GM19463 (cell line): ENCODE data around the gene FGFR2.

Experiments
- ATAC-seq: cut with Tn5 transposase; IDR thresholded peaks from one replicate; pipeline ENCODE4 v1.9.1; 2021; ENCODE audit warnings: mild to moderate bottlenecking, moderate library complexity; ENCODE audit not compliant: unreplicated experiment

FGFR2 gene

GRCh38 chr10:121611393-121612159 is 13.3 kb upstream of the FGFR2 start:
- ATAC-seq = no peak

GRCh38 chr10:121610798-121611323 is 12.6 kb upstream of the FGFR2 start:
- no peak for ATAC-seq

- no peak for ATAC-seq
Observed at GRCh38 chr10:121609426-121610380, 11.5 kb upstream of the FGFR2 start.

DNA sequence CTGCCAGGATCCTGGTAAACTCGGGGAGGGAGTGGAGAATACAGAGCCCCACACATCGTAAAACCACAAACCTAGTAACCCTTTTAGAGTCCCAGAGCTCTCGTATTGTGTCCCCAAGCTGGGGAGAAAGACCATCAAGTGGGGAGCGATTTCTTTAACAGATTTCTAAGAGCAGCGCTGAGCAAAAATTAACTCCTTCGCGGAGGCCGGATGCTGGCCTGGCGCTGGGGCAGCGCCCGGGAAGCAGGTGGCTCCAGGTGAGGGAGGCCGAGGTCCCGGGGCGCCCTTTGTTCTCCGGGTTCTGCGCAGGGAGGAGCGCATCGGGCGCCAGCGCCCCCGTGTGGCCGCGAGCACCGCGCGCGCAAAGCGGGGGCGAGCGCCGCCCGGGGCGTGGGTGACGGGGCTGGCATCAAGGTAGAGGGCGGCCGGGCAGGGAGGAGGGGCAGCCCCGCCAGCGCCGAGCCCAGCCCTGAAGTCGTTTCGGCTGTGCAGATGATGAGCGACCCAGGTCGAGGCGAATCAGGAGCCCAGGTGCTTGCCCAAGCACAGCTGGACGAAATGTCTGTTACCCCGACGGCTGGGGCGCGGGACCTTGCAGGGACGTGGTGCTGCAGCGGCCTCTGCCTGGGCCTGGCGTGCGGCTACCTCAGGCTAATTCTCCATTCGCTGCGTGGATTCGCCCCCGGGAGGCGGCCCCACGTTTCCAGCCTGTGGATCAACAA is 10.4 kb upstream of the FGFR2 start:
- ATAC-seq = peak; percentile 84

- ATAC-seq = no peak
Observed at GRCh38 chr10:121607310-121608055, 9.2 kb upstream of the FGFR2 start.

DNA sequence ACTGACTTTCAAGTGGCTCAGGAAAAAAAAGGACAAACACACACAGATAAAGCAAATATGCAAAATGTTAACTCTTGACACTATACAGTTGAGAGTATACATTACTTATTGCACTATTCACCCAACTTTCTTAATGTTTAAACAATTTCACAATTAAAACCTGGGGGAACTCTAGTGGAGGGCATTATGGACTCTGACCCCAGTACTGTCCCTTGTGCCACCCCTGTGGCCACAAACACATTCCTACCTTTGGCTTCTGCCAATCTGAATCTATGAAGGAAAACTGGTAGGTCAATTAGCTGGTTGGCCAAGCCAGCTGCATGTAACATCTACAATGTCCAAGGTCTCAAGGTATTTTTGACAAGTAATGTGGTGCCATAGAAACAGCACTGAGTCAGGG is 7.5 kb upstream of the FGFR2 start:
- no peak for ATAC-seq

DNA sequence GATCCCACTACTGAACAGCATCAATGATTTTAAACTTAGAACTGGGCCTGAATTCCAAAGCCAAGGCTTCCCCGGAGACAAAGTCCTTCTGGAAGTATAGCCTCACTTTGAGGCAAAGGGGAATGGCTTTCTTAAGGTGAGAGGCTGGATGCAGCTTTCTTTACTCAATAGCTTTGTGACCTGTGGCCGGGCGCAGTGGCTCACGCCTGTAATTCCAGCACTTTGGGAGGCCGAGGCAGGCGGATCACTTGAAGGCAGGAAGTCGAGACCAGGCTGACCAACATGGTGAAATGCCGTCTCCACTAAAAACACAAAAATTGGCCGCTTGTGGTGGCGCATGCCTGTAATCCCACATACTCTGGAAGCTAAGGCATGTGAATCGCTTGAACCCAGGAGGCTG is 3.2 kb upstream of the FGFR2 start:
- no peak for ATAC-seq

DNA sequence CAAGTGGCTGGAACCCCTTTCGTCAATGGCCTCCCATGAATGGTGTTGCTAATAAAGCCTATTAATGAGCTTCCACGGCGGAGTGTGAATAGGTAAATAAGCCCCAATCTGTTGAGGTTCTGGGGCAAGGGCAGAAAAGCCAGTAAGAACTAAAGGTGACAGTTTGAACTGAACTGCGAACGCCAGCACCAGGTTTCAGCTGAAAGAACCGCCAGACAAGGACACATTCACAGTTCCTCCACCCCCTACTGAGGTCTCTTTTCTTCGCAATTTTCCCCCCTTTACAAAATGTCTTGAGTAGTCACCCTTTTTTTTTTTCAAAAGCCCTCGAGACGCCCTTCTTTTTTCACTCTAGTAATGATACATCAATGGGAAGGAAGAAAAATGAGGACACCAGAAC is 2.4 kb upstream of the FGFR2 start:
- ATAC-seq = no peak

GRCh38 chr10:121599947-121600346 is 1.7 kb upstream of the FGFR2 start:
- ATAC-seq = no peak

GRCh38 chr10:121597504-121598262 is 561 bp downstream of the FGFR2 start:
- ATAC-seq = no peak

DNA sequence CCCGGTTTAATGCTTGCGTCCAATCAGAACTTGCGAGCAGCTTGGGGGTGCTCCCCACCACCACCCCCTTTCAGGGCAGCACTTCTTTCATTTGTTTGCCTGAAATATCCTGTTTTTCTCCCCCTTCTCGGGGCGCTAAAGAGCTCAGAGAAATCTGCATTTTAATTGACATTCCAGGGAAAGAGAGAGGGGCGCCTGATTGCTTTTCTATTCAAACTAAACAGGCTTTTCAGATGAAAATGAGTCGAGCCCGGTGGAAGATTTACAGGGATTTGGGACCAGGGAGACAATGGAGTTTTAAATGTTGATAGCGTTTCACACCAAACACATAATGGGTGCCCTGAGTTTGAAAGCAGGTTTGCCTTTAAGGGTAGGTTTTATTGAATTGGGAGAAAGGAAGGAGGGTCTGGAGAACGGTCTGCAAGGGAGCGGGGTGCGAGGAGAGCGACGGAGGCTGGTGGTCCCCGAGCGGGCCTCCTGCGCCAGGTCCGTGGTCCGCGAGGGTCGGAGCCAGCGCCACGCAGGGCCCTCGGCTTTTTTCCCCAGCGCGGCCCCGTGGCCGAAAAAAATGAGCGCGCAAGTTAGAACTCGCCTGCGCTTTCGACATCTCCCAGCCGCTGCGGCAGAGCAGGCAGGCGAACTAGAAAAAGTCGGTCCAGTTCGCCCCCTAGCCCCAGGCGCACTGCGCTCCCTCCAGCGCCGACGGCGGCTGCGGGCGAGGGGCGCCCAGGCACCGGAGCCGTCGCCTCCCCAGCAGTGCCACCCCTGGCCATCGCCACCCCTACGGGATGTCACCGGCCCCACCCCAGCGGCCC is 1.3 kb downstream of the FGFR2 start:
- ATAC-seq = no peak

GRCh38 chr10:121595806-121596688 is 2.2 kb downstream of the FGFR2 start:
- no peak for ATAC-seq

DNA sequence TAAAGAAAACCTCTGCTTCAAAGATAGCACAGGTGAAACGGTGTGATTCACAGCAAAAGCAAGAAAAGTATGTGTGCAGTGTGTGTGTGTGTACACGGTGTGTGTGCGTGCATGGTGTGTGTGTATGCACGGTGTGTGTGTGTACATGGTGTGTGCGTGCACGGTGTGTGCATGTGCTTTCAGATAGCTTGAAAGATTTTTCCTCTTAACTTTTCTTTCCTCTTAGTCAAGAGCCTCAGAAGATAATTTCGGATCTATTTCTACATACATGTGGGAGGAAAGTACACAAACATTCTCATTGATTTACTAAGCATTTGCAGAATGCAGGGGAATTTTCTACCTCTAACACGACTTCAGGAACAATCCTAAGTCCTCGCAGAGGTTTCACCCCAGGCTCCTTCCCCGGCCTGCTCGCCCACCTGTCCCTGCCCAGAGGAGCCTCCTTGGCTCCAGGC is 2.9 kb downstream of the FGFR2 start:
- ATAC-seq = no peak

DNA sequence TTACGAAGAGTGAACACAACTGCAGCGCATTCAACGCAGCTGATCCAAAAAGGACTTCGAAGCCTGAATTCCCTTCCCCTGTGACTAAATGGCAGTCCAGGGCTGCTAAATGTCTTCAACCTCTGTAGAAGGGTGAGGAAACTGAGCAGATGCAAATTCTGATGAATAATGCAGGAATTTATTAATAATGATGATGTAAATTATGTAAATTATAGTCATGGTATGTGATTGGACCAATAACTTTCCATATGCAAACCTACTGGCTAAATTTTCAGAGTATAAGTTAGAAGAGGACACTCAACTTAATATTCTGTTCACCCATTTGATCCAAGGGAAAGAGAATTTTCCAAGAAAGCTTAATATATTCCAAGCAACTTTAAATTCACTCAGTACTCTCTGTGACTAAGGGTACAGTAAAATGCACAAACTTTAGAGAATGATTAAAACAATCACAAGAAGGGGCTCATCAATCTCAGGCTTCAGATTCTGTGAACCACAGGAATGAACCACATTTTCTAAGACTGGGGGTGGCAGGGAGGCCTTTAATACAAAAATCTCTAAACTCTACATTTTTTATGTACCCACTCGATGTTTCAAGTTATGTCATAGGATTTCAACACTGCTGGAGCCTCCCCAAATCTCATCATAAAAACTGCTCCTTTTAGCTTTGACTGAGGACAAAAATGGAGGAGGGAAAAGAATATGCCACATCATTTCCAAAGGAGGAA is 3.5 kb downstream of the FGFR2 start:
- ATAC-seq = no peak

DNA sequence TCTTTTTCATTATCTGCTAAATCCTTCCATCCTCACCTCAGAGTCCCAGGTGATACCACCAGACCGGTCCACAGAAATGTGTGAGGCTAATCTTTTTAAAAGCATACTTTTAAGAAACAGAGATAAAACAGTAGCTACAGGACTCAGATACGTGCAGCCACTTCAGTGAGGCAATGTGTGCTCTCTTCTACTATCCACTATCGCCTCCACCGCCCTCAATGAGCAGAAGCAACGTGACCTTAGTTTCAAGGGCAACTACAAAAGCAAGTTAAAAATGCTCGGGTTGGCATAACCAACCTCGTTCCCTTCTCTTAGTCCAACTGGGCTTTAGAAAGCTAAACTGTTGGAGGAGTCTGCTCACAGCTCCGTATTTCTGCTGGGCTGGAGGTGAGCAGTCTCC is 4.2 kb downstream of the FGFR2 start:
- no peak for ATAC-seq

DNA sequence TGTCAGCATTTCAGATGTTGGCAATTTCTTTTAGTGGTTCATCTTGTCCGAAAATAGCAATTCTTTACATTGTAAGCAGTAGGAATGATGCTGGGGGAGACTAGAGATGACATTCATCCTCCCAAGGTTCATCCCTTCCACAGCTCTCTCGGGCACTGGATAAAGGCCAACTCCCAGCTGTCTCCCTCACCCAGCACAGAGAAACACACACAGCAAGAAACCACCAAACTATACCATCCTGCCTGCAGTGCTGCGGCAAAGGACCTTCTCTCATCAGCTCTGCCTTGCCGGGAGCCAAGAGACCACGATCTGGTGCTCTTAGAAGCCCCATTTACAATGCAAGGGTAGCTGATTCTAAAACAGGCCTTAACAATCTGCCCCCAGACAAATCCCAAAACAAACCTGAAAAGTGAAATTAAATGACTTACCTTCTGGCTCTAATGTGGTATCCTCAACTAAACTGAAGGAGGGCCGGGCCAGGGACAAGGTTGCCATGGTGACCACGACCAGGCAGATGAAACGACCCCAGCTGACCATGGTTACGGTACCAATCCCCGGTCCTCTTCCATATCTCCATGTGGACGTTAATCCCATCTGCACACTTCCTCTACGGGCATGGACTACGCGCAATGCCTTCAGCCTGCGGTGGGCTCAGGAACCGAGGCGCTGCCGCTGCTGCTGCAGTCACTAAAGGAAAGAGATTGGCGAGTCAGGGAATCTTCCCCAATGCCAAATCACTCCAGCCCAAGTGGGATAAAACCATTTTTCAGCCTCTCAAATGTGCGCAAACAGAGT is 4.8 kb downstream of the FGFR2 start:
- no peak for ATAC-seq
